A549 treated with dexamethasone at 1 μM for 4 hours (cell line): ENCODE measurements around the gene FXYD6. TPM values are rescaled to one million over a fixed set of nuclear protein-coding genes. Genes with fewer than 3 reads are reported as not detected.

ENCODE experiments used
- total RNA-seq: library from RNA; stranded (reverse); fragments of 200-300 nt; extraction: Qiagen RNA extraction; gene quantifications from 5 replicates; pipeline ENCODE4 v1.2.3, GENCODE V29; 2022

Gene FXYD6
- 0.11 to 0.39 TPM (median 0.31 TPM) in 5 replicates for total RNA-seq

GRCh38 chr11:117876341-117877119, at the start of gene FXYD6:
TSS of gene FXYD6 (minus strand) at chr11:117876658. CDS start at chr11:117842776, 33,882 bp downstream.

GRCh38 chr11:117824571-117825537, 51.6 kb downstream of the FXYD6 start, which contains the start of gene FXYD2:
TSS of gene FXYD2 (minus strand) at chr11:117824744. CDS start at chr11:117824678, 66 bp downstream.

GRCh38 chr11:117796872-117797529, 79.5 kb downstream of the FXYD6 start, which contains the start of gene DSCAML1:
TSS of gene DSCAML1 (minus strand) at chr11:117797216. CDS start at chr11:117797079, 137 bp downstream.

Other genes starting within 250 kb of the FXYD6 start
- 0.08 to 0.53 TPM (median 0.30 TPM) in 5 replicates for gene DSCAML1, start 79.4 kb downstream of the FXYD6 start, total RNA-seq
- gene FXYD2, start 51.9 kb downstream of the FXYD6 start, total RNA-seq: 12.8 to 19.6 TPM (median 15.6 TPM) in 5 replicates
- not detected in 5 replicates for gene TMPRSS13, start 52.7 kb upstream of the FXYD6 start, total RNA-seq
- 0.03 to 0.14 TPM (median 0.11 TPM) in 4 of 5 replicates, not detected in the other for gene IL10RA, start 109.7 kb upstream of the FXYD6 start, total RNA-seq
- 0.07 TPM in 1 of 5 replicates, not detected in the others for gene TMPRSS4, start 200.4 kb upstream of the FXYD6 start, total RNA-seq
- not detected in 5 replicates for gene SMIM35, start 210.3 kb upstream of the FXYD6 start, total RNA-seq